AG10803 (cell line): ENCODE measurements around the gene IMPG2.

ENCODE experiments used
- DNase-seq: peaks from one replicate; pipeline ENCODE4 v3.0.0; 2010; ENCODE audit warnings: low read depth
- H3K4me3 ChIP-seq: 2 replicates; pipeline ENCODE4 v1.5.1; 2011; ENCODE audit warnings: mild to moderate bottlenecking, low read length, control low read depth
- TF ChIP-seq, protein P1 (sequence below): conservative IDR thresholded peaks from 2 replicates; pipeline ENCODE4 v1.5.1; 2011; ENCODE audit warnings: mild to moderate bottlenecking, low read length, control low read depth, inconsistent platforms

Gene IMPG2

DNA sequence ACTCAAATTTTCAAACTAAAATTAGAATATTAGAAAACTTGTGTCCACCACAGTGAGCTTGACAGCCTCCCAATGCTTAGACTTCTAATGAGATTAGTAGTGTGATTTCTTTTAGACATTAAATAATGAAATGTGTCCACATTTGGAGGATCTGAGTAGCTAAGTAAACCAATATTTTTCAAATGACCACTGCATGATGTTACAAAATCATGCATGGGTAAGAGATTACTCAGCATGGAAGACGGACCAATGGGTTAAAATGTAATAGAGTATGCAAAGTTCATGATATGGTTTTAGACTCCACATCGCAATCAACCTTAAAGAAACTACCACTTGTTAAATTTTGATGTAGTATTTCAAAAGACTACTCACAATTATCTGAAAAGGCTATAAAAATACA lies 130.6 kb downstream of the IMPG2 start:
- peak; percentile 60 for DNase-seq
- H3K4me3 ChIP-seq = no peak overlapping the region
- TF ChIP-seq, protein P1, sequence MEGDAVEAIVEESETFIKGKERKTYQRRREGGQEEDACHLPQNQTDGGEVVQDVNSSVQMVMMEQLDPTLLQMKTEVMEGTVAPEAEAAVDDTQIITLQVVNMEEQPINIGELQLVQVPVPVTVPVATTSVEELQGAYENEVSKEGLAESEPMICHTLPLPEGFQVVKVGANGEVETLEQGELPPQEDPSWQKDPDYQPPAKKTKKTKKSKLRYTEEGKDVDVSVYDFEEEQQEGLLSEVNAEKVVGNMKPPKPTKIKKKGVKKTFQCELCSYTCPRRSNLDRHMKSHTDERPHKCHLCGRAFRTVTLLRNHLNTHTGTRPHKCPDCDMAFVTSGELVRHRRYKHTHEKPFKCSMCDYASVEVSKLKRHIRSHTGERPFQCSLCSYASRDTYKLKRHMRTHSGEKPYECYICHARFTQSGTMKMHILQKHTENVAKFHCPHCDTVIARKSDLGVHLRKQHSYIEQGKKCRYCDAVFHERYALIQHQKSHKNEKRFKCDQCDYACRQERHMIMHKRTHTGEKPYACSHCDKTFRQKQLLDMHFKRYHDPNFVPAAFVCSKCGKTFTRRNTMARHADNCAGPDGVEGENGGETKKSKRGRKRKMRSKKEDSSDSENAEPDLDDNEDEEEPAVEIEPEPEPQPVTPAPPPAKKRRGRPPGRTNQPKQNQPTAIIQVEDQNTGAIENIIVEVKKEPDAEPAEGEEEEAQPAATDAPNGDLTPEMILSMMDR = no peak

DNA sequence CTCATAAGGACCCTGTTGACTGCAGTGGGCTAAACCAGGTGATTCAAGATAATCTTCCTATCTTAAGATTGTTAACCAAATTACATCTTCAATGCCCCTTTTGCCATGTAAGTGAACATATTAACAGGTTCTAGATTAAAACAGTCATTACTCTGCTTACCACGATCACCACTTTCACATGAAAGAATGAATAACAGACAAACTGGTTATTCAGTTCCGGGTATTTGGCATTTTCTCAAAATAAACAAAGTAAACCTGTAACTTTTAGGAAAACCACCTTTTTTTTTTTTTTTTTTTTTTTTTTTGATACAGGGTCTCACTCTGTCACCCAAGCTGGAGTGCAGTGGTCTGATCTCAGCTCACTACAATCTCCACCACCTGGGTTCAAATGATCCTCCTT lies 131.2 kb downstream of the IMPG2 start:
- H3K4me3 ChIP-seq = no peak overlapping the region
- TF ChIP-seq, protein P1 = no peak
- DNase-seq = no peak

DNA sequence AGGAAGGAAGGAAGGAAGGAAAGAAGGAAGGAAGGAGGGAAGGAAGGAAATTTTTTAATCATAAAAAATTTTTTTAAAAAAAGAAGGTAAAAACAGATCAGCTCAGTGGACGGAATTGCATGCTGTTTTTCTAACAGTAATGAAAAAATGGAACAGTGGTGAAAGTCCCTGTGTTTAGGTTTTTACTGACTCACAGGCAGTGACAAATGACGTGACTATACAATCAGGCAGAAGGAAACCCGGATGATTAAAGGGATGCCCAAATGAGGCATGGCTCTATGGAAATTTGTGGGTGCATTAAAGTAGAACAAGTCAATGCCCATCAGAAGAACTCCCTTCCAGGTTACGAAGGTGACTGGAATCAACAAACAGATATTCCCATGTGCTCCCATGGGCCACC lies 135.0 kb downstream of the IMPG2 start:
- TF ChIP-seq, protein P1 = no peak
- no peak for DNase-seq
- H3K4me3 ChIP-seq = no peak overlapping the region

GRCh38 chr3:101184111-101184510 lies 136.3 kb downstream of the IMPG2 start:
- TF ChIP-seq, protein P1 = no peak
- no peak overlapping the region for H3K4me3 ChIP-seq
- DNase-seq = peak; percentile 67

- TF ChIP-seq, protein P1 = no peak
- no peak overlapping the region for H3K4me3 ChIP-seq
- DNase-seq = no peak
These were observed 137.2 kb downstream of the IMPG2 start for GRCh38 chr3:101183151-101183550.

DNA sequence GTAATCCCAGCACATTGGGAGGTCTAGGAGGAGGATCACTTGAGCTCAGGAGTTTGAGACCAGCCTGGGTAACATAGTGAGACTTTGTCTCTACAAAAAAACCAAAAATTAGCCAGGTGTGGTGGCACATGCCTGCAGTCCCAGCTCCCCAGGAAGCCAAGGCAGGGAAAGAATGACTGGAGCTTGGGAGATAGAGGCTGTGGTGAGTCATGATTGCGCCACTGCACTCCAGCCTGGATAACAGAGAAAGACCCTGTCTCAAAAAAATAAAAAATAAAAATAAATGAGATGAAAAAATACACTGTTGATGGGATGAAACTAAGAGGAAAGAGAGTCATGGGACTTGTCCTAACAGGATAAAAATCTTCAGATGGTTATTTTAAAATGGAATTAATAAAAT lies 137.6 kb downstream of the IMPG2 start:
- peak; percentile 39 for DNase-seq
- H3K4me3 ChIP-seq = no peak overlapping the region
- TF ChIP-seq, protein P1 = no peak

DNA sequence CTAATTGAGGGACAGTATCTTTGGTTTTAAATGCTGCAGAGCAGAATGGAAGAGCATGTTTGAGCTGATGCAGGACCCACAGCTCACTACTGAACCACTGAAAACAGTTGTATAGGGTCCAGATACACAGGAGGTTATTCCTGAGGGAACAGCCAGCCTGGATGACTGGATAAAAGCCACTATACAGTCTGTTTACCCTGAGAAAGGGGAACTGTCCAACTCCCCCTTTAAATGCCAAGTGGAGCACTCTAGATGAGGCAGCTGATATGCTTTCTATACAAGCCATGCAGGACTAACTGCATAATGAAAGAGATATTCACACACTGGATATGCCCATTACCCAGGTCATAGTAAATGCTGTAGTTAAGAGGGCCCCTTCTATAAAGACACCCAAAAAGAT lies 138.6 kb downstream of the IMPG2 start:
- no peak overlapping the region for H3K4me3 ChIP-seq
- TF ChIP-seq, protein P1 = no peak
- no peak for DNase-seq
